Ovary (tissue), 3 donors: ENCODE results near the gene PRKD1.

ENCODE experiments used
- CTCF ChIP-seq, 3 donors: fragments of 450-650 bp in 2 of 3; fragments of 200-600 bp in 1 of 3; IDR thresholded peaks; one replicate each; pipeline versions ENCODE4 v1.5.1 to v1.8.0; 2016 to 2022; ENCODE audit warnings: antibody characterized with exemption in 3 of 3, mild to moderate bottlenecking in 1 of 3
- EP300 ChIP-seq: sonication (generic); formaldehyde crosslinking; IDR thresholded peaks from one replicate; pipeline ENCODE4 v1.6.1; 2017; ENCODE audit warnings: antibody characterized with exemption
- POLR2A ChIP-seq: fragments of 450-650 bp; IDR thresholded peaks from one replicate; pipeline ENCODE4 v1.6.1; 2017; ENCODE audit warnings: antibody characterized with exemption, mild to moderate bottlenecking, moderate library complexity
- donor health status: DM: no; HTN: no; CAD: no.

DNA sequence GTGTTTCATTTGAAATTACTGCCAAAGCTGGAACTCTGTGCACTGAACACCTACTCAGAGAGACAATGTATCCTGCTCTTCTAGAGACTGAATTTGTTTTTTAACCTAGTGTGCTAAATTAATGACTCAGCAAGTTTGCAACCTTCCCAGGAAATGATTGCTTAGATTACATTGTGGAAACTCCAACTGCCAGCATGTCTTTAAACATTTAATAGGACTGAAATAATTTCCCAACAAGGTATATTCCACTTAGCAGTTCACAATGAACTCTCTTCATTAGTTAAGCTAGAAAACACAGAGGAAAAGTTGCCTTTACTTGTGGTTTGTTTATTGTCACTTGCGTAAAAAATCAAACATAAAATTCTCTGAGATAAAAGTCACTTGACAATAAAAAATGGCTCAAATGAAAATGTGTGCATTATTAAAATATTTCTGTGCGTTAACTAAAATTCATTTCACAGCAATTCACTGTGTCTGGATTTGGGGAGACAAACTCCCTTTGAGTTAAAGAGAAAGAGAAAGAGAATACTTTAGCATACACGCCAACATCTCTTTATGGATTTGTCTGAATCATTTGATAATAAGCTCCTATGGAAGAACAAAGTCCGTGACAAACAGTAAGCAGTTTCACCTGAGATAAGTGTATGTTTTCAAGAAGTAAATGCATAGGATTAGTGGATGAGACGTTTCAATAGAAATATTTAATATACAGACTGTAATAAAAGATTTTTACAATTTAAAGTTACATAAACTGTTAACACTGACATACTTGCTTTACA is 284.0 kb downstream of the PRKD1 start:
- TF ChIP-seq POLR2A (no peak), CTCF (IDR thresholded peaks at IDR 0.05) (no peak), EP300 (no peak)
